Natural killer cell (primary cell): ENCODE results near the gene CCDC57. TPM values are rescaled to one million over a fixed set of nuclear protein-coding genes. Genes with fewer than 3 reads are reported as not detected.
A peak's percentile ranks its signal among the peaks of the same experiment; 100 is the strongest.
"Not testable (repeated sequence)": the region's sequence is repeated elsewhere in the genome, so short reads cannot be mapped to it uniquely, and the experiment has no call there.

Experiments
- ATAC-seq, 3 donors: fragments of 150-1000 bp in 2 of 3; fragments of 200-7000 bp in 1 of 3; cut with Tn5 transposase; 1 replicate in 1 of 3; 2 replicates in 2 of 3; pipeline ENCODE4 v1.10.0; 2021; ENCODE audit warnings: mild to moderate bottlenecking in 2 of 3, moderate library complexity in 2 of 3
- DNase-seq, 2 donors: peaks; one replicate each; pipeline versions ENCODE4 v3.0.0 to v3.0.0-alpha.2; 2013 to 2021; ENCODE audit warnings: mixed read lengths in 1 of 2
- H3K27ac ChIP-seq: one replicate; pipeline ENCODE4 v1.5.1; 2013; ENCODE audit warnings: mild to moderate bottlenecking, low read length
- H3K27me3 ChIP-seq: one replicate; pipeline ENCODE4 v1.6.1; 2013; ENCODE audit warnings: low read length; ENCODE audit not compliant: control insufficient read depth, insufficient read depth
- H3K36me3 ChIP-seq: one replicate; pipeline ENCODE4 v1.6.1; 2013; ENCODE audit warnings: low read length; ENCODE audit not compliant: control insufficient read depth, insufficient read depth
- H3K4me1 ChIP-seq: one replicate; pipeline ENCODE4 v1.6.1; 2013; ENCODE audit warnings: low read length; ENCODE audit not compliant: control insufficient read depth, insufficient read depth
- H3K4me3 ChIP-seq: one replicate; pipeline ENCODE4 v1.5.1; 2013; ENCODE audit warnings: low read length
- H3K9me3 ChIP-seq: one replicate; pipeline ENCODE4 v1.6.1; 2013; ENCODE audit warnings: low read length; ENCODE audit not compliant: control insufficient read depth, insufficient read depth
- H3K27ac Mint-ChIP-seq, 2 donors: one replicate each; pipeline ENCODE4 v1.8.0; 2022; ENCODE audit warnings: mild to moderate bottlenecking in 2 of 2, mixed read lengths in 2 of 2, moderate library complexity in 1 of 2
- H3K27me3 Mint-ChIP-seq, 2 donors: one replicate each; pipeline ENCODE4 v1.8.0; 2022; ENCODE audit warnings: low read depth in 2 of 2, mixed read lengths in 2 of 2
- H3K36me3 Mint-ChIP-seq: one replicate; pipeline ENCODE4 v1.8.0; 2022; ENCODE audit warnings: mixed read lengths
- H3K4me1 Mint-ChIP-seq, 2 donors: one replicate each; pipeline ENCODE4 v1.8.0; 2022; ENCODE audit warnings: mixed read lengths in 2 of 2
- H3K4me3 Mint-ChIP-seq: one replicate; pipeline ENCODE4 v1.8.0; 2022; ENCODE audit warnings: mild to moderate bottlenecking, moderate library complexity, mixed read lengths
- H3K9me3 Mint-ChIP-seq, 2 donors: one replicate each; pipeline ENCODE4 v1.8.0; 2022; ENCODE audit warnings: mixed read lengths in 2 of 2
- CTCF ChIP-seq: fragments of 200-600 bp; IDR thresholded peaks from one replicate; pipeline ENCODE4 v1.8.0; 2022; ENCODE audit warnings: antibody characterized with exemption
- WGBS: methylation state at CpG from one replicate; pipeline ENCODE4 v1.1.7; 2013; ENCODE audit warnings: missing lambda C conversion rate; ENCODE audit not compliant: insufficient coverage; 5-methylcytosine and 5-hydroxymethylcytosine counted together
- intact Hi-C: fragments of 100-400 bp; cut with micrococcal nuclease; formaldehyde crosslinking; loops from one replicate; pipeline ENCODE4 v1.14.2; 2022
- total RNA-seq, 4 donors: library from RNA; stranded (reverse); fragments of 120-200 nt in 1 of 4; gene quantifications; one replicate each; pipeline versions ENCODE4 v1.2.3 to v1.2.4, GENCODE V29; 2013 to 2022

Gene CCDC57
- total RNA-seq, 3 donors from 2014 or later (not counting 1 experiment from before 2014, with no cell fraction given), result 69.7 to 79.2 (median 75.1) TPM

GRCh38 chr17:82214012-82214628 is 1.5 kb upstream of the CCDC57 start:
- Mint-ChIP-seq H3K27me3 (no peaks in the 10 kb centered on the region), H3K4me1 (peaks cover 29 to 59% of the 10 kb centered on the region in 2 donors), H3K36me3 (no peaks in the 10 kb centered on the region), H3K27ac (peak overlapping the region; percentile 92 to 96), H3K9me3 (no peaks in the 10 kb centered on the region), H3K4me3 (peak overlapping the region; percentile 78)
- H3K27me3 ChIP-seq, result no peaks in the 10 kb centered on the region
- ATAC-seq (no peak), DNase-seq (no peak)
- H3K4me1 ChIP-seq, result peaks cover 69% of the 10 kb centered on the region
- no peaks in the 10 kb centered on the region for H3K36me3 ChIP-seq
- no peaks in the 10 kb centered on the region for H3K9me3 ChIP-seq
- intact Hi-C loops, result no loop called here
- no peak for TF ChIP-seq CTCF
- 87% methylated on average over 11 of the region's 11 CpGs for whole genome bisulfite sequencing
- H3K27ac ChIP-seq, result no peak overlapping the region
- no peak overlapping the region for H3K4me3 ChIP-seq

DNA sequence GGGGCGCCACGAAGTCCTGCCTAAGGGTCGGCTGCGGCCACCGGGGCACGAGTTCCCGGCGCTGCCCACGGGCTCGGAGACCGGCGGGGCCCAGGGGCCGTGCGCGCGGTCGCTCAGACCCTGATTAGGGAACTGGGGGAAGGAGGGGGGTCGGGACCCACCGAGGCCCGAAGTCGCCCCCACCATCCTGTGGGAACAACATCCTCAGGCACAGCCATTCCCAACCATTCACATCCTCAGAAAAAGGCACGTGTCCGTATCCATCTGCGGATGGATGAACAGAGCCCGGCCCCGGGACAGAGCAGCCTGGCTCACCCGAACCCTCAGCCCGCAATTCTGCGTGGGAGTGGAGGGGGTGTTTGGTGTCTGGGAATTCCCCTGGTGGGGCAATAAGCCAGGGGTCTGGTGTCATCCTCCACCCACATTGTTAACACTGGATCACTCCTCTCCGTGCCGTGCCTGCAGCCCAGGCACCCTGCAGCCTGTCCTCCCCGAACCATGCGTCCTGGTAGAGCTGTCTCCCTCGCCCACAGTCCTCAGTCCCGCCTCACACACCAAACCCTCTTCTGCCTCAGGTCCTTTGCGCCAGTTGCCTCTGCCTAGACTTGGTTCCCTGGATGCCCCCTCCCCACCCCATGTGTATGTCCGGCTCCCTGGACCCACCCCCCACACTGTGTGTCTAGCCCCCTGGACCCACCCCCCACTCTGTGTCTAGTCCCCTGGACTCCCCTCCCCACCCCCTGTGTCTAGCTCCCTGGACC is 789 bp upstream of the CCDC57 start:
- peak overlapping the region; percentile 84 for H3K4me3 Mint-ChIP-seq
- TF ChIP-seq CTCF, result no peak
- peak overlapping the region; percentile 41 for H3K27ac ChIP-seq
- WGBS, result 10% methylated on average over 35 of the region's 37 CpGs
- H3K27me3 Mint-ChIP-seq, result no peaks in the 10 kb centered on the region
- H3K27me3 ChIP-seq, result no peaks in the 10 kb centered on the region
- peaks cover 36 to 59% of the 10 kb centered on the region in 2 donors for H3K4me1 Mint-ChIP-seq
- H3K4me3 ChIP-seq, result peak overlapping the region; percentile 27
- H3K4me1 ChIP-seq, result peaks cover 69% of the 10 kb centered on the region
- H3K9me3 Mint-ChIP-seq, result no peaks in the 10 kb centered on the region
- intact Hi-C loops, result no loop called here
- peak overlapping the region; percentile 92 to 96 for H3K27ac Mint-ChIP-seq
- DNase-seq (peak; percentile 73 to 83), ATAC-seq (peak; percentile 29 to 38 (median 30))
- no peaks in the 10 kb centered on the region for H3K9me3 ChIP-seq
- H3K36me3 ChIP-seq, result no peaks in the 10 kb centered on the region
- no peaks in the 10 kb centered on the region for H3K36me3 Mint-ChIP-seq

GRCh38 chr17:82210655-82211054 is 2.0 kb downstream of the CCDC57 start:
- H3K4me1 Mint-ChIP-seq, result peaks cover 36 to 52% of the 10 kb centered on the region in 2 donors
- H3K27me3 ChIP-seq, ATAC-seq, H3K27me3 Mint-ChIP-seq, H3K9me3 Mint-ChIP-seq, H3K36me3 ChIP-seq, intact Hi-C loops, H3K27ac ChIP-seq, H3K4me3 Mint-ChIP-seq, H3K4me3 ChIP-seq, DNase-seq, H3K27ac Mint-ChIP-seq, H3K9me3 ChIP-seq, H3K36me3 Mint-ChIP-seq: not testable (repeated sequence)
- H3K4me1 ChIP-seq, result peaks cover 64% of the 10 kb centered on the region
- 96% methylated on average over 3 of the region's 11 CpGs for WGBS

- Mint-ChIP-seq H3K4me3 (peak overlapping the region; percentile 37), H3K4me1 (peaks cover 23 to 45% of the 10 kb centered on the region in 2 donors), H3K36me3 (no peaks in the 10 kb centered on the region), H3K27ac (peak overlapping the region; percentile 88 to 90), H3K27me3 (no peaks in the 10 kb centered on the region), H3K9me3 (no peaks in the 10 kb centered on the region)
- H3K27ac ChIP-seq, result peak overlapping the region; percentile 84
- H3K4me3 ChIP-seq, result no peak overlapping the region
- no peaks in the 10 kb centered on the region for H3K27me3 ChIP-seq
- H3K36me3 ChIP-seq, result no peaks in the 10 kb centered on the region
- WGBS, result 18% methylated on average over 21 of the region's 21 CpGs
- intact Hi-C loops, result loop anchor here (10.0 kb wide), 1 partner anchor 49 kb away; no protein-coding TSS in a partner anchor
- H3K4me1 ChIP-seq, result peaks cover 46% of the 10 kb centered on the region
- DNase-seq (peak; percentile 75 to 91), ATAC-seq (peak; percentile 84 to 88 (median 85))
- TF ChIP-seq CTCF, result peak; percentile 89
- H3K9me3 ChIP-seq, result no peaks in the 10 kb centered on the region
Observed at GRCh38 chr17:82205720-82206508, 6.7 kb downstream of the CCDC57 start.
